Raji (cell line): Measurements from ENCODE around the gene NSMCE4A.

ENCODE experiments used
- POLR2A ChIP-seq: IDR thresholded peaks from 2 replicates; pipeline ENCODE4 v1.6.1; 2011; ENCODE audit warnings: low read depth, low read length, control low read depth; ENCODE audit not compliant: insufficient read depth

The NSMCE4A gene

GRCh38 chr10:121911421-121911697, 63.7 kb downstream of the NSMCE4A start:
- TF ChIP-seq POLR2A, result no peak

- no peak for TF ChIP-seq POLR2A
Observed at GRCh38 chr10:121910673-121911420, 64.2 kb downstream of the NSMCE4A start.
